NCI-H1092 treated with DMSO at 0.1 percent for 48 hours (cell line): ENCODE data around the gene GRIN3A.
A peak's percentile ranks its signal among the peaks of the same experiment; 100 is the strongest.
"Not testable (repeated sequence)": the region's sequence is repeated elsewhere in the genome, so short reads cannot be mapped to it uniquely, and the experiment has no call there.

ENCODE experiments used
- DNase-seq: peaks from one replicate; lab custom pipeline; 2025; lab: John Stamatoyannopoulos, UW

The GRIN3A gene

DNA sequence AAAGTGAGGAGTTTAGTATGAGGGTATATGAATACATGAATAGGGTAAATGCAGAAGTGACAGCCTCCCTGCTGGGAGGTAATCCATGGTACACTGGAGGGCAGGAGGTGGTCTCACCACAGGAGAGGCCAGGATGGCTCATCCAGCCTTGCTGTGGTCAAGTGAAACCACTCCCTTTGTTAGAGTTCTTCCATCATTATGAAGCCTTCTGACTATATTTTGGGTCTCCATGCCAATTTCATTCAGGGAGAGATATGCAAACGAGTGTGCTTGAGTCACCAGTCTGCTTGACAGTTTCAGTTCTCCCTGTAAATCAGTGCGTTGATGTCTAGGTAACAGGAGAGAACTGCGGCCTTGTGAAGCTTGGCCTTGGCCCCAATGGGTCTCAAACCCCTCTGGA, 160.1 kb downstream of the GRIN3A start:
- no peak for DNase-seq

DNA sequence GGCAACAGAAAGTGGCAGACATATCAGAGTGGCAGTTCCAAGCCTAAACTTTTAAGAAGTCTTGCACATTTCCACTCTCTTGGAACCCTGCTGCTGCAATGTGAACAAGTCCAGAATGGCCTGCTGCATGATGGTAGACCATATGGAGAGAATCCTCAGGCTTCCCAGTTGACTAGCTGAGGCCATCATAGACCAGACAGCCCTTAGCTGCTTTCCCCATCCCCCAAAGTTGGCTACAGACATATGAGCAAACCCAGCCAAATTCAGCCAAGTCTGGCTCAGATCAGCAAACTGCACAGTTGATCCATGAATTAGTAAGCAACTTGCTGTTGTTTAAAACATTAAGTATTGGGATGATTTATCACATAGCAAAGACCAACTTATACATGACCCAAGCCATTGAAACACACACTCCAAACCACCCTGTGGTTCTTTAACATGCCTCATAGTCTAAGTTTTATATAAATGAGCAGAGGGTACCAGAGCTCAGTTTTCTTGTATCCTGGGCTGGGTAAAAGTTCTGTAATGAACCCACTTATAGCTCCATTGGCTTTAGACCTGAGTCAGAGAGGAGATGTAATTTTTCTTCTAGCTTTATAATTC, 163.6 kb downstream of the GRIN3A start:
- no peak for DNase-seq

DNA sequence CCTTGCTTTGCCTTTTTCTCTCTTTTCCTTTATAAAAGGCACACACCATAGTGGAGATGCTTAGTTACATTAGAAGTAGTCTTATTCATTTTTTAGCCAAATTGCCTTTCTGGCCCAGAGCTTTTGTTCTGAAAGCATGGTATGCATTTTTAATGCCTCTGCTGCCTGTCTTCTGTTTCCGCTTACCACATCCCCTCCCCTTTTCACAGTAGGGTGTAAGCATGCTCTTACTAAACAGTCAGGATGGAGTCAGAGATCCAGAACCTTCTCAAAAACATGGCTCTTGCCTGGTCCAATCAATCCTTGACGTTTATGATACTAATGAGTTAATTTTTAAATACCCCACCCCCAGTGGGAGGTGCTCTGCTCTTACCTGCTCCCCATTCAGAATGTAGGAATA, 166.1 kb downstream of the GRIN3A start:
- DNase-seq, result no peak

DNA sequence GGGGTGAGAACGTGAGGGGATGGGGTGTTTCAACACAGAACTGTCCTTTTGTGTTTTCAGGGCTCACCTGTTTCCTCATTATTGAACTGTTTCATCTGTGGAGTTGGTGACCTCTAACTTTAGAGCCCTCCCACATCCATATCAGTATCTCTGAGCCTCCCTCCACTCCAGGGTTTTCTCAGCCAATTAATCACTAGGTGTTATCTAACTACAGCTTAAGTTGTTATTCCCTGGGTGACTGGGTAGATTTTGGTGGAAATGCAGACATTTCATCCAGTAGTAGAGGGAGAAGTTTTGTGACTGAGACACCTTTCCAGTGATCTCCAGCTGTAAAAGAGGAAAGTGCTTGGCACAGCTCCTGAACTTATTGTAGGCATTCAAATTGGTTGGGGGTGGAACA, 167.3 kb downstream of the GRIN3A start:
- no peak for DNase-seq

DNA sequence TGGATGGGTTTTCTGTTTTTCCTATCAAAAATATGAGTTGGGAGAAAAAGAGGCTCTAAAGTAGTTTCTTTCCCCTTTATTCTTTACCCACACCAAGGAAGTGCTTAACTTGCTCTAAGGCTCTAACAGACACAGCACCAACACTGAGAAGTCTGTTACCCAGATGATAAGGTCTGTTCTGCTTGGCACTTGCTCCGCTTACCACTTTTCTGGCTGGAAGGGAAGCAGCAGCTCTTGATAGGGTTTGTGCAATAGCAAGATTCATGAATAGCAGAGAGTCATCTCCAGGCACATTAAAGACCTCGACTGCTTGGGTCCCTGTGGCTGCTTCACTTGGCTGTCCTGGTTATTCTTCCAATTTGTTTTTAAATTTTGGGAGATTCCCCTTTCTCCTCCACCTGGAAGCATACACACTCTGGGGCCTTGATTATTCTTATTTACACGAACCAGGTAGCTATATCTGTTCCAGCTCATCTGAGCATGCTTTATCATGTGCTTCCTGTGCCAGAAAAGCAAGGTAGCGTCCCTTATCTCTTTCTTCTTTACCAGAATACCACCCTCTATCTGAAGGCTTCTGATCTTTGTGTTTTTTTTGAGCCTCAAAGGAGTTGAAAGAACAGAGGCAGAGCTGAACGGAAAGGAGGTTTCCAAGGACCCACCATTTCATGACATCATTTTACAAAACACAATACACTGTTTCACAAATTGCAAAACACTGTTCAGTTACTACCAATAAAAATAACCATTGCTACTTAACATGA, 168.5 kb downstream of the GRIN3A start:
- no peak for DNase-seq

DNA sequence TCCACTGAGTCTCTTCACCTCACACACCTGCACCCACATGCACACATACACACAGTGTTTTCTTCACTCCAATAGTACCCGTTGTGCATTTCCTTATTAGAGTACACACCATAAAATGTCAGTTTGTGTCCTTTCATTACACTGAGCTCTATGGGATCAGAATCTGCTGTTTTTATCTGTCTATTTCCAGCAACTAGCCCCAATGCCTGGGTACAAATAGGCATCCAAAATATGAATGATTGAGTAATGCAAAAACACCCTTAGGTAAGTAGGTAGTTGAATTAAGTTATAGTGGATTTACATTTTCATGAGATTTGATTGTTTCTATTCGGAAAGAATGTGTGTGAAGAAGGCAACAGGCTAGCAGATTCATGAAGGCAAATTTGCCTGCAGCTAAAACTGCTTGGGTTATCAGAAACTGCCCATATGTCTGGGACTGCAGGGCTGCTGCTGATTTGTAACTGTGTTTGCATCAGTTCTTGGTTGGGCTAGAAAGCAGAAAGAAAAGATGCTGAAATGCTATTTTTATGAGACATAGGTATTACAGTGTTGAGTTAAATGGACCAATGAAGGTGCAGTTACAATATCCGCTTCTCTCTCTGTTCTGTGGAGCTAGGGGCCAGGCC, 170.6 kb downstream of the GRIN3A start:
- DNase-seq, result no peak

DNA sequence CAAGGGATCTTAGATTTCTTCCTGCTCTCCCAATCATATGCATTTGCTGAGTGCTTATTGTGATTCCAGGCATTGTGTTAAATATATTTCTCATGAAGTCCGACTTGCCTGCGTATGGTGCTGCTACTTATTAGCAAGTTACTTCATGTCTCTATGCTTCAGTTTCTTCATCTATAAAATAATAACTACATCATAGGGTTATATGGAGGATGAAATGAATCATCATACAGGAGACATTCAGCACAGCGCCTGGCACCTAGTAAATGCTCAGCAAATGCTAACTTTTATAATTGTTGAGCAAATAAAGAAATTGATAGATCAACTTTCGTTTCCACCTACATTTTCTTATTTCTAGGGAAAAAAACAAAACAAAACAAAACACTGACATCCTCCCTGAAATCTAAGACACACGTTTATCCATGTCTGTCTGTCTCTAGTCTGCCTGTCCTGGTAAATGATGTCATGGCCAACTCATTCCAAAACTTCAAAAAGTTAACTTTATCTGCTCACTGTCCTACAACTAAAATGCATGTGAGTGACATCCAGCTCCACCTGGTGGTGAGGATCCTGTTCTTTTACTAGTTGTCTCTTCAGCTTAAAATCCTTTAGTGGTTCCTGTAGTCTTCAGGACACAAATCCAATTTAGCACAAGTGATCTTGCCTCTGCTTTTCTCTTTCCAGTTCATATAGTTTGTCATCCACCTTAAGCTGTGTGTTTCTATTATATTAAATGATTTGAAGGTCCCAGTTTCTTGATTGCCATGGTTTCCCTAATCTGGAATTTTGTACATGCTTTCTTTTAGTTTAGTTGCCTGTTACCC, 171.3 kb downstream of the GRIN3A start:
- DNase-seq, result no peak

DNA sequence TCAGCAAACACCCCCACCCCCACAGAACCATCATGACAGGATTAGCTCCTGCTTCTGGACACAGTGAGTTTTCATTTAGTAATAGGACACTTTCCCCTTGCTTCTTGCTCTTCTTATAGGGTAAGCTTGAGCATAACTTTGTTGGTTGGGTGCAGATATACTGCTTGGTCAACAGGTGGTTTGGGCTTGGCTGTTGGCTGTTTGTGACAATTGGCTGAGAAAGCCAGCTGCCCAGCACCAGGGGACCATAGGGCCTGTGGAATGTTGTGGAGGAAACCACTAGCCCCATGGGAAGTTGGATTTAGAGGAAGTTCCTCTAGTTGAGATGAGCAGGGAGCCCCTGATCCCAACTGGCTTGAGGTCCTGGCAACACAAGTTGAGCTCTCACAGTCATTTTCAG, 174.2 kb downstream of the GRIN3A start:
- DNase-seq, result no peak

DNA sequence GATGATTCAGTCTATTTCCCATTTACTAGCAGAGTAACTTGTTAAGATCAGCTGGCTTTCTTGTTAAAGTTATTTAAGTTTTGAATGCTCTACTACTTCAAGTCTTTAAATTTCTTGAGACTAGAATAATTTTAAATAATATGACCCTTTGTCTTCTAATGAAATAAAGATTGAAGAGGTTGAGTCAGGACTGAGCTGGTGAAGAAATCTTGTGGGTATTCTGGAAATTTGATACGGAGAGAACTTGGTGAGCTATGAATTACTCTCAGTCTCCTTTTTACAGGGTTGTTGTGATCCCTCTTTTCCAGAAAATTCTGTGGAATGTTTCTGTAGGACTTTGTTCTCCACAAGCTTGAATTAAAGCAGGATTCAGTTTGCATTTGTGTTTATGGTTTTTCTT, 175.5 kb downstream of the GRIN3A start:
- no peak for DNase-seq

DNA sequence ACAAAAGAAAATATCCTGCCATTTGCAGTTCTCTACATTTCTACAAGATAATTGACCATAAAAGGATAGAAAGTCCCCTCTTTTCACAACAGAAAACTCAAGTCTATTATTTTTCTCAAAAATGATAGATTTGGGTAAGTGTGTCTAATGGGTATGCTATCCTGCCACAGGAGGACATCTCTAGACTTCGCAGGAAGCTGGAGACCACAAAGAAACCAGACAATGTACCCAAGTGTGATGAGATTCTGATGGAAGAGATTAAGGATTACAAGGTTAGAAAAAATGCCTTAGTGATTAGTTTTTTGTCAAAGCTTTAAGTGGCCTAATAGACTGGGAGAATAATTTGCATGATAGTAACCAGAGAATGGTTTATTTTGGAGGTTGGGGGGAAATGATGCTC, 176.7 kb downstream of the GRIN3A start:
- DNase-seq, result no peak

DNA sequence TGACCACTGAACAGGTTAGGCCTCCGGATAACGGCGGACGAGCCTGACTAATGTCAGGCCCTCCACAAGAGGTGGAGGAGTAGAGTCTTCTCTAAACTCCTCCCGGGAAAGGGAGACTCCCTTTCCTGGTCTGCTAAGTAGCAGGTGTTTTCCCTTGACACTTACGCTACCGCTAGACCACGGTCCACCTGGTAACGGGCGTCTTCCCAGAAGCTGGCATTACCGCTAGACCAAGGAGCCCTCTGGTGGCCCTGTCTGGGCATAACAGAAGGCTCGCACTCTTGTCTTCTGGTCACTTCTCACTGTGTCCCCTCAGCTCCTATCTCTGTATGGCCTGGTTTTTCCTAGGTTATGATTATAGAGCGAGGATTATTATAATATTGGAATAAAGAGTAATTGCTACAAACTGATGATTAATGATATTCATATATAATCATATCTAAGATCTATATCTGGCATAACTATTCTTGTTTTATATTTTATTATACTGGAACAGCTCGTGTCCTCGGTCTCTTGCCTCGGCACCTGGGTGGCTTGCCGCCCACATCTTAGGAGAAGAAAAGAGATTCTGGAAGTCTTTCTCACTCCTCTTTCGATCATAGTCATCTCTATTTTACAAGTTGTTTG, 188.9 kb downstream of the GRIN3A start:
- not testable (repeated sequence) for DNase-seq

DNA sequence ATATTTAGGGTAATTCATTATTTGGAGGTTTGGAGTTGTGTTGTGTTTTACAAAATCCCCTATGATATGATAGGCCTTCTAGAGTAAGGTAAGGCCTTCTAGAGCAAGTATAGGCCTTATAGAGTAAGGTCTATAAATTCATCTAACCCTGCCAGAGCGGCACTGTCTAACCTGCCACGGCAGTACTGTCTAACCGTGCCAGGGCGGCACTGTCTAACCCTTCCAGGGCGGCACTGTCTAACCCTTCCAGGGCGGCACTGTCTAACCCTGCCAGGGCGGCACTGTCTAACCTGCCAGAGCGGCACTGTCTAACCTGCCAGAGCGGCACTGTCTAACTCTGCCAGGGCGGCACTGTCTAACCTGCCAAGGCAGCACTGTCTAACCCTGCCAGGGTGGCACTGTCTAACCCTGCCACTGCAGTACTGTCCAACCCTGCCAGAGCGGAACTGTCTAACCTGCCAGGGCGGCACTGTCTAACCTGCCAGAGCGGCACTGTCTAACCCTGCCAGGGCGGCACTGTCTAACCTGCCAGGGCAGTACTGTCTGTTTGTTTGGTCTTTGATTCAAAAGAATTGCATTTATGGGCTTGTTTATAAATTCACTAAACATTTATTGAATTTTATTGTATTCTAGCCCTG, 195.2 kb downstream of the GRIN3A start:
- no peak for DNase-seq

DNA sequence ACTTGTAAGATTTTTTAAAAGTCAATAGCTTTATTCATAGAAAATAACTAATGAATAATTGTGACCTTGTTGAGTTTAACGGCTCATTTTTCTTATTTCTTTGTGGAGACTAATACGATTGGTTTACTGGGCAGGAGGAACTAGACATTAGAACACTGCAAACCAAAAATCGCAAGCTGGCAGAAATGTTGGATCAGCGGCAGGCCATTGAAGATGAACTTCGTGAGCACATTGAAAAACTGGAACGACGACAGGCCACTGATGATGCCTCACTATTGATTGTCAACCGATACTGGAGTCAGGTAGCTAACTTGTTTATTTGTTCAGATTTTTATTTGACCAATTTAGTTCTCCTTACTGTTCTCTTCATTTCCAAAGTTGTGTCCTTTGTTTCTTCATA, 198.4 kb downstream of the GRIN3A start:
- no peak for DNase-seq

DNA sequence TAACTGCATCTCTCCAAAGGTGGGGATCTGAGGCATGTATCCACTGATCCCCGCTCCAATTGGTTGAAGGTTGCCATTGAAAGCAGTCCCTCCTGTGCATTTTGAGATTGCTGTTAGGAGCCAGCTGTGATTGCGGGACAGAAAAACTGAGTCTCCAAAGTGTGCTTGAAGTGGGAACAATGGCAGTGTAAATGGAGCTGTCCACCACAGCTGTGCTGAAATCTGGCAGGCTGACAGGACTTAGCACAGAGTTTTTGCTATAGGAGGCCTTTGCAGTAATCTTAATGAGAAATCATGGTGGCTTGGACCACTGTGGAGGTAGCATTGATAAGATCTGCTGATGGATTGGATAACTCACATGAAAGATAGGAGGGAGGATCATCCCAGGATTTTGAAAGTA, 201.5 kb downstream of the GRIN3A start:
- no peak for DNase-seq

DNA sequence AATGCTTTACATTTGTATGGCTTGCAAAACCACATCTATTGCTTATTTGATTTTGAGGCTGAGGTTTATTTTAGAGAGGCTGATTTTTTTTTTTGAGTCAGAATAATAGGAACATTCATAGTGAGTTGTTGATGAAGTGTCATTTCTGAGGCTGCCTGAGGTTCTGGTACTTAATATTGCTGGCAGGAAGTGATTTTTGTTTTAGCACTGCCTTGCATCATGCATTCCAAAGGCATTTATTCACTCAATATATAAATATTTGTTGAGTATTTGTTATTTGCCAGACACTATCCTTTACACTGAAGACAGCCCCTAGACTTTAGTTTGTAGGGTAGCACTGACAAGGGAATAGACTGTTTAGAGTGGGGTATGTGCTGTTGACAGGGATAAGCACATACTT, 202.1 kb downstream of the GRIN3A start:
- DNase-seq, result no peak

DNA sequence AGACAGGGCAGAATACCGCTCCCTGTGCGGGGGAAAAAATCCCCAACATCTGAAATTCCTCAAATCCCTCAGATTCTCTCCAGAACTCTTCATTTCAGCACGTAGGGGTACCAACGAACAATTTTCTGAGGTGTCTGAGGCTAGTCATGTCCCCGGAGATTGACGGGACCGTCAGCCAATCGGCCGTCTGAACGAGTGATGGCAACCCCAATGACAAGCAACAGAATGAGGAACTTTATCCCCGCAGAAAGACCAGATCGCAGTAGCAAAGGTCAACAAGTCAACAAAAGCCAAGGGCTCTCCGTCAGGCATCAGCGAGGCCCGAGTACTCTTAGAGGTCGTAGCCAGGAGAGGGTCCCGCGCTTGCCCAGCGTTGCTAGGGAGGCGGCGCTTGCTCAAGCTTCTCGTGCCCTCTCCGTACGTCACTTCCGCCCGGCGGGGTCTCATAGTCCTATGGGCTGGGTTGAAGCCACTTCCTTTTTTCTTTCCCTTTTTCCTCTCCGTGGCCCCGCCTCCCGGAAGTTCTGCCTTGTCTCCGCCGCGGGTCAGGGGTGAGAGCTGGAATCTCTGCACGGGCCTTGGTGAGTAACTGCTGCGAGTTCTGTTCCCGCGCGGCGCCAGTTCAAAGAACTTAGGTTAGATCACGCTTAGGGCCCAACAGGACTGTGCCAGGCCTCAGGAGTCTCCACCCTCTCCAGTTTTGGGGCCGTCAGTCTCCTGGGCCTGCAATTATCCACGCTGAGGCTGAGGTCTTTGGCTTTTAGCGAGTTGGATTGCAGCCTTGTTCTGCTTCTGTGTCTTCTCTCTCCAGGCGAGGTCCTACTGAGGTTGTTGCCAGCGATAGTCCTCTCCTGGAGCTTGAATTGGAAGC, 204.9 kb downstream of the GRIN3A start, which contains the start of gene RNF20:
RNF20 (plus strand) TSS at position 520 of the 871 bp plus-strand sequence. CDS start 1,571 bp downstream, outside the sequence.
- peak; percentile 100 for DNase-seq

DNA sequence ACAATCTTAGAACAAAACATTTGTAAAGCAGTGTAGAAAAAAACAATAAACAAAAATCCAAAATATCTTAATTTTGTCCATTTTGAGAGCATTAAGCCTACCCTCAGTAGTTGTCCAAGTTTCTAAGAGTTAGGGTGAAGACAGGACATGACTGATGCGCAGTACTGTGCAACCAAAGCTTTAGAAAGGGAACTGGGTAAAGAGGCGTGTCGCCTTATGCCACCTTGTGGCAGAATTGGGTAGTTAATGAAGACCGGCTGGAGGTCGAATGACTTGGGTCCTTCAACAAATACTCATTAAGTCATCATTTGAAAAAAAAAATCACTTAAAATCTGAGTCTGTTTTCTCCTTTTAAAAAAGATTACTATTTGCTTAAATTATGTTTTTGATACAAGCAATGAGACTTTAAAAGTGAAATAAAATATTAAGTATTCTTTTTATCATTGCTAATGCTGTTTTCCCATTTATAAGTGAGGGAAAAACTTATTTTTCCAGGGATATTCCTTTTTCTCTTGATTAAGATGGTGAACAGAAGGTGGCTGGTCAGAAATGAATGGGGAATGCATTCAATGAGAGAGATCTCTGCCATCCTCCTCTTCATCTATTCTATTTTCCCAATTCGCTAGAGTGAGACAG, 208.3 kb downstream of the GRIN3A start:
- DNase-seq, result peak; percentile 74

DNA sequence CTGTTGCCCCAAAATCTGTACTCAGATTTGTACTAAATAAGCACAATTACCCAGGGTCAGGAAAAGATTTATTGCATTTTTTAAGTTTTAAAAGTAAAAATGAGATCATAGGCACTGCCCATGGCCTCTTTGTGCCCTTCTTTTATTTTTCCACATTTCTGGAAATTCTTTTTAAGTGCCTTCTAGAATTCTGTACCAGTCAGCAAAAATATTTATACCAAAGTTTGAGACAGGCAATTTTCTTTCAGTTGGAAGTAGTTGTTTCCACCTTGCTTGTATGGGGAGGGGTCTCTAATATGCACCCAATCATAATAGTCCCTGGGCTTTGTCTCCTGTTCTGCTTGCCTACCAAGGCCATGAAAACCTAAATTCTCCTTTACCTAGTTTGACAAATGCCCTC, 210.4 kb downstream of the GRIN3A start:
- no peak for DNase-seq

DNA sequence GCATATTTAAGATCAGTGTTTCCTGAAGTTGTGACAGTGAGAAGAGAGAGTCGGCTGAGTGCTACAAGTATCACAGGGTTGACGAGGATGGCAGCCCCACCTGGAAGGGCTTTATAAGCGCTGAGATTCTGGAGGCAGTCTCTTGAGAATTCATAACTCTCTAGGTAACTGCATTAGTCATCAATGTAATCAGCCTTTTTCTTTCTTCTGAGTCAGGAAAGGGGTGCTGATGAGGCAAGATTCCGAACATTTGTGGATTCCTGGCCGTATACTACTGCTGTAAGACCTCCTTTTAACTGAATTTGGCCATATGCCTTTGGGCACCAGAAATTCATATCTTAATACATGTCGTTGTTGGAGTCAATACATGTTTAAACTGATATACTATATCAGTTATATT, 211.4 kb downstream of the GRIN3A start:
- no peak for DNase-seq

DNA sequence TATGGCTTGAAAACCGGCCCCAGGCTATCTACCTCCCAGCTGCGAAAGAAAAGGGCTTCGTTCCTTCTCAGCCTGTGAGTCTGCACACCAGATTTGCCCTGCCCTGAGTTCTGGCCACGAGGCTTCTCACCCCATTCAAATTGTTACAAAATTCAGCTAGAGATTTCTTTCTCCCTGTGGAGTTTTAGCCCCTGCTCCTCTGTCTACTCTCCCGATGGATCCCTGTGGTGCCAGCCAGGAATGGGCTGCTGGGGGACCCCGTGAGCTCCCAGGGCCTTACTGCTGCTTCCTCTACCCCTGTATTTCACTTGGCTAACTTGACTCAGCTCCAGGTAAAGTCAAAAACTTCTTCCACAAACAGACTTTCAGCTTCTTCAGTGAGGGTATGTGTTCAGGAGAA, 214.1 kb downstream of the GRIN3A start:
- DNase-seq, result no peak
